ENCODE data around the gene BDH1. TPM values are rescaled to one million over a fixed set of nuclear protein-coding genes. Genes with fewer than 3 reads are reported as not detected.
"Not testable (repeated sequence)": the region's sequence is repeated elsewhere in the genome, so short reads cannot be mapped to it uniquely, and the experiment has no call there.

Gene BDH1
- polyA plus RNA-seq, 1 experiment: 6.5 TPM

- H3K4me3 ChIP-seq (ENCODE audit: low read depth, low read length): no peak overlapping the region
- no peak for TF ChIP-seq CTCF (IDR thresholded peaks at IDR 0.05; ENCODE audit: insufficient read depth, low read depth, low read length)
- H3K36me3 ChIP-seq (ENCODE audit: control insufficient read depth, insufficient read depth, low read length): no peaks in the 10 kb centered on the region
- DNase-seq (ENCODE audit: low read depth): no peak
- CTCF ChIA-PET: interaction anchor here (0.9 to 1.2 kb wide), 2 partner anchors 17 to 191 kb away, joined by 3 to 4 read pairs; no protein-coding TSS in a partner anchor
- POLR2A ChIA-PET: no interaction called here
- no peaks in the 10 kb centered on the region for H3K27me3 ChIP-seq (ENCODE audit: control insufficient read depth, insufficient read depth, low read length)
Measured at GRCh38 chr3:197484204-197484901, 71.4 kb downstream of the BDH1 start.

GRCh38 chr3:197482001-197482400 lies 73.8 kb downstream of the BDH1 start:
- H3K27me3 ChIP-seq (ENCODE audit: control insufficient read depth, insufficient read depth, low read length): no peaks in the 10 kb centered on the region
- TF ChIP-seq CTCF (IDR thresholded peaks at IDR 0.05; ENCODE audit: insufficient read depth, low read depth, low read length): no peak
- CTCF ChIA-PET: interaction anchor here (1.5 kb wide), 1 partner anchor 19 kb away, joined by 3 read pairs; no protein-coding TSS in a partner anchor
- no peaks in the 10 kb centered on the region for H3K36me3 ChIP-seq (ENCODE audit: control insufficient read depth, insufficient read depth, low read length)
- POLR2A ChIA-PET: no interaction called here
- no peak overlapping the region for H3K4me3 ChIP-seq (ENCODE audit: low read depth, low read length)
- no peak for DNase-seq (ENCODE audit: low read depth)

- no peak for TF ChIP-seq CTCF (IDR thresholded peaks at IDR 0.05; ENCODE audit: insufficient read depth, low read depth, low read length)
- Histone ChIP-seq H3K4me3 (ENCODE audit: low read depth, low read length) (no peak overlapping the region), H3K36me3 (ENCODE audit: control insufficient read depth, insufficient read depth, low read length) (no peaks in the 10 kb centered on the region), H3K27me3 (ENCODE audit: control insufficient read depth, insufficient read depth, low read length) (no peaks in the 10 kb centered on the region)
- DNase-seq (ENCODE audit: low read depth): no peak
- POLR2A ChIA-PET: no interaction called here
- CTCF ChIA-PET: interaction anchor here (1.1 to 1.2 kb wide), 2 partner anchors 9 to 29 kb away, joined by 3 read pairs; no protein-coding TSS in a partner anchor
Measured at GRCh38 chr3:197480320-197480719, 75.4 kb downstream of the BDH1 start.

GRCh38 chr3:197478746-197479668 lies 76.8 kb downstream of the BDH1 start:
- CTCF ChIA-PET: interaction anchor here (0.9 kb wide), 1 partner anchor 8 kb away, joined by 3 read pairs; no protein-coding TSS in a partner anchor
- POLR2A ChIA-PET: no interaction called here
- no peaks in the 10 kb centered on the region for H3K27me3 ChIP-seq (ENCODE audit: control insufficient read depth, insufficient read depth, low read length)
- TF ChIP-seq CTCF (IDR thresholded peaks at IDR 0.05; ENCODE audit: insufficient read depth, low read depth, low read length): no peak
- H3K36me3 ChIP-seq (ENCODE audit: control insufficient read depth, insufficient read depth, low read length): no peaks in the 10 kb centered on the region
- no peak for DNase-seq (ENCODE audit: low read depth)
- H3K4me3 ChIP-seq (ENCODE audit: low read depth, low read length): no peak overlapping the region

GRCh38 chr3:197477816-197478215 lies 78.0 kb downstream of the BDH1 start:
- CTCF ChIA-PET; H3K27me3 ChIP-seq (ENCODE audit: control insufficient read depth, insufficient read depth, low read length); DNase-seq (ENCODE audit: low read depth); H3K36me3 ChIP-seq (ENCODE audit: control insufficient read depth, insufficient read depth, low read length); POLR2A ChIA-PET; H3K4me3 ChIP-seq (ENCODE audit: low read depth, low read length): not testable (repeated sequence)
